Panc1 (cell line): ENCODE results near the gene GGT6. TPM values are rescaled to one million over a fixed set of nuclear protein-coding genes. Genes with fewer than 3 reads are reported as not detected.
A peak's percentile ranks its signal among the peaks of the same experiment; 100 is the strongest.

Experiments
- ATAC-seq: fragments of 200-7000 bp; cut with Tn5 transposase; 2 replicates; pipeline ENCODE4 v1.9.1; 2020; ENCODE audit warnings: mild to moderate bottlenecking, moderate library complexity
- BruUV-seq: library from RNA; stranded (reverse); fragments of 400-500 nt; replicated peaks from 2 replicates; lab custom pipeline; 2021; lab: Mats Ljungman, UMichigan
- CTCF ChIA-PET: fragments of 300-600 bp; sonication (Branson Sonifier 250); formaldehyde crosslinking; loops from one replicate; lab custom pipeline; 2022; ENCODE audit warnings: antibody characterized with exemption; lab: Charles Lee
- POLR2A ChIA-PET: fragments of 300-600 bp; sonication (Branson Sonifier 250); formaldehyde crosslinking; loops from one replicate; lab custom pipeline; 2022; ENCODE audit warnings: antibody characterized with exemption; lab: Charles Lee
- DNase-seq: peaks from one replicate; pipeline ENCODE4 v3.0.0-alpha.2; 2010; ENCODE audit warnings: low read depth, low spot score
- H3K27ac ChIP-seq: 2 replicates; pipeline ENCODE4 v1.5.1; 2011; ENCODE audit warnings: mild to moderate bottlenecking, low read length, inconsistent platforms
- H3K27me3 ChIP-seq: fragments of 200-500 bp; sonication (Bioruptor generic); 2 replicates; pipeline ENCODE4 v1.6.0; 2014; ENCODE audit warnings: low read length, inconsistent platforms; ENCODE audit not compliant: control insufficient read depth, insufficient read depth
- H3K36me3 ChIP-seq: fragments of 200-500 bp; sonication (Bioruptor generic); 2 replicates; pipeline ENCODE4 v1.5.1; 2014; ENCODE audit warnings: inconsistent platforms, mild to moderate bottlenecking, low read length, moderate library complexity; ENCODE audit not compliant: control insufficient read depth, insufficient read depth
- H3K4me1 ChIP-seq: 2 replicates; pipeline ENCODE4 v1.5.1; 2011; ENCODE audit warnings: inconsistent platforms, mild to moderate bottlenecking, low read length, moderate library complexity; ENCODE audit not compliant: control insufficient read depth, insufficient read depth
- H3K4me3 ChIP-seq, 2 experiments: 2 replicates each; pipeline ENCODE4 v1.5.1; 2011 to 2012; ENCODE audit warnings: low read depth in 2 of 2, low read length in 2 of 2, mild to moderate bottlenecking in 2 of 2, inconsistent platforms in 1 of 2, moderate library complexity in 1 of 2
- H3K9me3 ChIP-seq: fragments of 200-500 bp; sonication (Bioruptor generic); 2 replicates; pipeline ENCODE4 v1.5.1; 2014; ENCODE audit warnings: low read depth, mild to moderate bottlenecking, inconsistent platforms, low read length, moderate library complexity; ENCODE audit not compliant: control insufficient read depth, insufficient read depth
- CTCF ChIP-seq: fragments of 450-650 bp; IDR thresholded peaks from 2 replicates; pipeline ENCODE4 v1.5.1; 2017; ENCODE audit warnings: mild to moderate bottlenecking
- POLR2AphosphoS5 ChIP-seq: IDR thresholded peaks from 2 replicates; pipeline ENCODE4 v1.6.1; 2012; ENCODE audit warnings: mild to moderate bottlenecking, low read depth, low read length, moderate library complexity
- SIN3A ChIP-seq: IDR thresholded peaks from 2 replicates; pipeline ENCODE4 v1.6.1; 2012; ENCODE audit warnings: low read depth, mild to moderate bottlenecking, low read length, moderate library complexity, borderline replicate concordance; ENCODE audit not compliant: insufficient read depth
- TCF7L2 ChIP-seq: IDR thresholded peaks from 2 replicates; pipeline ENCODE4 v1.6.1; 2011; ENCODE audit warnings: mild to moderate bottlenecking, low read depth, low read length, inconsistent platforms
- in situ Hi-C: cut with HindIII; loops from 2 replicates; pipeline ENCODE4 v1.10.0; 2016; ENCODE audit warnings: low sequenced_read_pairs, low pct_unique_long_range_greater_than_20kb
- intact Hi-C: fragments of 100-400 bp; cut with micrococcal nuclease; formaldehyde crosslinking; loops from one replicate; pipeline ENCODE4 v1.10.0; 2022; ENCODE audit not compliant: unreplicated experiment
- total RNA-seq: library from RNA; stranded (reverse); gene quantifications from one replicate; pipeline ENCODE4 v1.2.1, GENCODE V29; 2021; ENCODE audit not compliant: unreplicated experiment
- TF ChIP-seq, protein P1 (sequence below), 2 experiments: IDR thresholded peaks; 2 replicates each; pipeline ENCODE4 v1.6.1; 2011 to 2012; ENCODE audit warnings: low read depth in 2 of 2, control low read depth in 1 of 2, low read length in 1 of 2, mild to moderate bottlenecking in 1 of 2, moderate library complexity in 1 of 2; ENCODE audit not compliant: insufficient read depth in 1 of 2

The GGT6 gene
- total RNA-seq, 1 experiment from 2014 or later = not detected

DNA sequence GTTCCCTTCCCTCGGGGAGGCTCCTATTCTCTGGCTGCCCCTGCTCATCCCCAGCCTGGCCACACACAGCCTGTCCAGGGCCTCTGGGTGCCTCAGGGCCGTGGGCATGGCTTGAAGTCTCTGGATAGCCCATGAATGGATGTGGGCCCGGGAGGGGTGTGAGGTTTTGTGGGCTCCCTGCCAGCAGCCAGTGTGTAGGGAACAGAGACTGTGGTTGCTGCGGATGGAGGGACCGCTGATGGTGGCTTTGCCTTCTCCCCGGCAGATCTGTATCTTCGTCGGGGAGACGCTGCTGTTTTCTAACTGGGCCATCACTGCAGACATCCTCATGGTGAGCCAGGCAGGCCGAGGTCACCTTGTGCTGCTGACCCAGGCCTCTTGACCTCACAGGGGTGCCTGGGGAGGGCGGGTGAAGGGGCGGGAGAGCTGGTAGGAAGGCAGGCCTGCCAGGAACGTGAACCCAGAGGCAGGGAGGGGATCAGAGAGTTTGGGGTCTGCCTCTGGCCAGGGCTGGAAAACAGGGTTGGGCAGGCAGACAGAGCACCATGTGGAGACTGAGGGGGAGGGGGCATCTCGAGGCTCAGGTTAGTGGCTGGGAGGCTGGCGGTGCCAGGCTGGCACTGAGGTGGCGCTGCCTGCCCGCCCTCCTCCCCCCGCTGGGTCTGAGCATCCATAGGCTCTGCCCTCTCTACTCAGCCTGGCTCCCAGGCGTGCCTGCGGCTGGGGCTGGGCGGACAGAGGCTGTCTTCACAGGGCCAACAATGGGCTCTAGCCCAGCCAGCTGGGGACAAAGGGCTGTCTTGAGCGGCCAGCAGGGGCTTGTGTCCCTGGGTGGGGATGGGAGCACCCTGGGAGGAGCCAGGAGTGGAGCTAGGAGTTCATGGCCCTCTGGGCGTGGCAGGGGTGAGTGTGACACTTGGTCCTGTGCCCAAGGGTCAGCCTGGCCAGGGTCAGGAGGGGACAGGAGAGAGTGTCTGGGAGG is 26.6 kb downstream of the GGT6 start:
- H3K27me3 ChIP-seq = no peaks in the 10 kb centered on the region
- intact Hi-C loops = no loop called here
- ATAC-seq (peak; percentile 23), DNase-seq (no peak)
- TF ChIP-seq POLR2AphosphoS5 (no peak), CTCF (no peak), TCF7L2 (no peak), SIN3A (no peak)
- TF ChIP-seq, protein P1, sequence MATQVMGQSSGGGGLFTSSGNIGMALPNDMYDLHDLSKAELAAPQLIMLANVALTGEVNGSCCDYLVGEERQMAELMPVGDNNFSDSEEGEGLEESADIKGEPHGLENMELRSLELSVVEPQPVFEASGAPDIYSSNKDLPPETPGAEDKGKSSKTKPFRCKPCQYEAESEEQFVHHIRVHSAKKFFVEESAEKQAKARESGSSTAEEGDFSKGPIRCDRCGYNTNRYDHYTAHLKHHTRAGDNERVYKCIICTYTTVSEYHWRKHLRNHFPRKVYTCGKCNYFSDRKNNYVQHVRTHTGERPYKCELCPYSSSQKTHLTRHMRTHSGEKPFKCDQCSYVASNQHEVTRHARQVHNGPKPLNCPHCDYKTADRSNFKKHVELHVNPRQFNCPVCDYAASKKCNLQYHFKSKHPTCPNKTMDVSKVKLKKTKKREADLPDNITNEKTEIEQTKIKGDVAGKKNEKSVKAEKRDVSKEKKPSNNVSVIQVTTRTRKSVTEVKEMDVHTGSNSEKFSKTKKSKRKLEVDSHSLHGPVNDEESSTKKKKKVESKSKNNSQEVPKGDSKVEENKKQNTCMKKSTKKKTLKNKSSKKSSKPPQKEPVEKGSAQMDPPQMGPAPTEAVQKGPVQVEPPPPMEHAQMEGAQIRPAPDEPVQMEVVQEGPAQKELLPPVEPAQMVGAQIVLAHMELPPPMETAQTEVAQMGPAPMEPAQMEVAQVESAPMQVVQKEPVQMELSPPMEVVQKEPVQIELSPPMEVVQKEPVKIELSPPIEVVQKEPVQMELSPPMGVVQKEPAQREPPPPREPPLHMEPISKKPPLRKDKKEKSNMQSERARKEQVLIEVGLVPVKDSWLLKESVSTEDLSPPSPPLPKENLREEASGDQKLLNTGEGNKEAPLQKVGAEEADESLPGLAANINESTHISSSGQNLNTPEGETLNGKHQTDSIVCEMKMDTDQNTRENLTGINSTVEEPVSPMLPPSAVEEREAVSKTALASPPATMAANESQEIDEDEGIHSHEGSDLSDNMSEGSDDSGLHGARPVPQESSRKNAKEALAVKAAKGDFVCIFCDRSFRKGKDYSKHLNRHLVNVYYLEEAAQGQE (IDR thresholded peaks at IDR 0.05; ENCODE audit: insufficient read depth in 1 of 2, low read depth in 2 of 2, low read length in 1 of 2) = no peak
- H3K36me3 ChIP-seq = no peaks in the 10 kb centered on the region
- 0 out of 2 replicates have a peak overlapping the region, but pooled peaks have one; percentile 12 for H3K27ac ChIP-seq
- CTCF ChIA-PET = no interaction called here
- in situ Hi-C loops = no loop called here
- H3K9me3 ChIP-seq = no peaks in the 10 kb centered on the region
- POLR2A ChIA-PET = no interaction called here
- H3K4me1 ChIP-seq = peaks cover 29% of the 10 kb centered on the region
- BruUV-seq = no TSS peak
- H3K4me3 ChIP-seq = no peak overlapping the region

DNA sequence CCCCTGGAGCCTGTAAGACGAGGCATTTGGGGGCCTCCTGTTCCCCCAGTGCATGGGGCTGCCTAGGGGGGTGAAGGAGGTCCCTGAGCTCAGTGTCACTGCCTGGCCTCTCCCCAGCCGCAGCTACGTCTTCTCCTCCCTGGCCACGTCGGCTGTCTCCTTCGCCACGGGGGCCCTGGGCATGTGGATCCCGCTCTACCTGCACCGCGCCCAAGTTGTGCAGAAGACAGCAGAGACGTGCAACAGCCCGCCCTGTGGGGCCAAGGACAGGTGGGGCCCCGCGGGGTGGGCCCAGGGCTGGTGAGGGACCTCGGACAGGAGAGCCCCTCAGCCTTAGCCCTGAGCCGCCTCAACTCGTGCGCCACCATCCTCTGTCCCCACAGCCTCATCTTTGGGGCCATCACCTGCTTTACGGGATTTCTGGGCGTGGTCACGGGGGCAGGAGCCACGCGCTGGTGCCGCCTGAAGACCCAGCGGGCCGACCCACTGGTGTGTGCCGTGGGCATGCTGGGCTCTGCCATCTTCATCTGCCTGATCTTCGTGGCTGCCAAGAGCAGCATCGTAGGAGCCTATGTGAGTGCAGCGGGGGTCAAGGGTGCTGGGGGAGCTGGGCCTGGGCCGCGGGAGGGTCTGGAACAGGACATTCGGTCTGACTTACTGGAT is 27.4 kb downstream of the GGT6 start:
- intact Hi-C loops (no loop called here), in situ Hi-C loops (no loop called here)
- Histone ChIP-seq H3K27me3 (no peaks in the 10 kb centered on the region), H3K4me3 (no peak overlapping the region), H3K9me3 (no peaks in the 10 kb centered on the region), H3K36me3 (no peaks in the 10 kb centered on the region), H3K4me1 (peaks cover 29% of the 10 kb centered on the region), H3K27ac (no peak overlapping the region)
- CTCF ChIA-PET = no interaction called here
- no peak for ATAC-seq
- POLR2A ChIA-PET = no interaction called here
- TF ChIP-seq TCF7L2 (no peak), CTCF (no peak), POLR2AphosphoS5 (no peak), SIN3A (no peak)
- TF ChIP-seq, protein P1 (IDR thresholded peaks at IDR 0.05; ENCODE audit: insufficient read depth in 1 of 2, low read depth in 2 of 2, low read length in 1 of 2) = no peak
- DNase-seq = no peak
- BruUV-seq = no TSS peak
